Kidney (tissue), 22 donors: ENCODE results near the gene ODC1. TPM values are rescaled to one million over a fixed set of nuclear protein-coding genes. Genes with fewer than 3 reads are reported as not detected.

Experiments used
- DNase-seq, 5 donors: peaks; one replicate each; pipeline ENCODE4 v3.0.0-alpha.2; 2013 to 2020
- FAIRE-seq: peaks from 2 replicates; lab custom pipeline; 2012; peaks lifted over from hg19 to GRCh38; lab: Jason Lieb, UNC
- H3K27ac ChIP-seq, 2 donors: one replicate each; pipeline ENCODE4 v1.7.0; 2013; ENCODE audit warnings: low read depth in 2 of 2, low read length in 2 of 2, inconsistent platforms in 1 of 2
- H3K27me3 ChIP-seq: one replicate; pipeline ENCODE4 v1.7.1; 2013; ENCODE audit warnings: low read length, inconsistent platforms; ENCODE audit not compliant: control insufficient read depth, insufficient read depth
- H3K36me3 ChIP-seq, 3 donors: one replicate each; pipeline versions ENCODE4 v1.7.0 to v1.7.1; 2013; ENCODE audit warnings: low read length in 3 of 3, control low read depth in 1 of 3, inconsistent platforms in 1 of 3; ENCODE audit not compliant: insufficient read depth in 3 of 3, control insufficient read depth in 2 of 3
- H3K4me1 ChIP-seq, 3 donors: one replicate each; pipeline versions ENCODE4 v1.7.0 to v1.7.1; 2013; ENCODE audit warnings: low read length in 3 of 3, inconsistent platforms in 1 of 3, low read depth in 1 of 3; ENCODE audit not compliant: control insufficient read depth in 2 of 3, insufficient read depth in 2 of 3
- H3K4me3 ChIP-seq, 3 donors: one replicate each; pipeline versions ENCODE4 v1.7.0 to v1.8.1; 2013; ENCODE audit warnings: low read length in 3 of 3, control low read depth in 1 of 3, inconsistent platforms in 1 of 3
- H3K9ac ChIP-seq, 3 donors: one replicate each; pipeline versions ENCODE4 v1.7.0 to v1.7.1; 2013; ENCODE audit warnings: low read length in 3 of 3, control low read depth in 1 of 3, inconsistent platforms in 1 of 3
- H3K9me3 ChIP-seq, 3 donors: one replicate each; pipeline versions ENCODE4 v1.7.0 to v1.7.1; 2013; ENCODE audit warnings: low read length in 3 of 3, control low read depth in 1 of 3, inconsistent platforms in 1 of 3; ENCODE audit not compliant: control insufficient read depth in 2 of 3, insufficient read depth in 1 of 3
- intact Hi-C: fragments of 100-400 bp; cut with DNase I; formaldehyde crosslinking; loops from one replicate; pipeline ENCODE4 v1.11.1; 2022
- long read RNA-seq, 10 donors: library from polyadenylated mRNA in 1 of 10; unstranded in 1 of 10; transcript quantifications; one replicate each; pipeline ENCODE4 v2.0.0 and lab custom pipeline, GENCODE V29; 2021 to 2026
- polyA plus RNA-seq: library from polyadenylated mRNA; stranded (reverse); fragments of 350-450 nt; fragmentation: Illumina TruSeq; extraction: RNeasy Lipid Tissue Mini Kit (QIAGEN cat#74804); gene quantifications from one replicate; pipeline ENCODE4 v1.2.3, GENCODE V29; 2014; ENCODE audit warnings: low read depth, low replicate concordance; ENCODE audit not compliant: insufficient read depth
- total RNA-seq: library from RNA; stranded (reverse); fragmentation: NEBNext Ultra II Directional; extraction: Animal tissue kit (Norgen Biotek cat#: 25700); gene quantifications from one replicate; pipeline ENCODE4 v1.2.1, GENCODE V29; 2021
- TF ChIP-seq, protein P1 (sequence below): IDR thresholded peaks from 3 replicates; pipeline ENCODE4 v1.5.1; 2012; ENCODE audit warnings: mild to moderate bottlenecking, moderate library complexity, borderline replicate concordance; ENCODE audit not compliant: insufficient read depth; ENCODE audit errors: extremely low read depth
- donor health status: control.
- donor health status: control.
- donor health status: control.
- donor health status: control.
- donor health status: control.
- donor health status: DM: yes; HTN: yes; CAD: no.
- donor health status: Normal renal cell carcinoma (clear cell type).

The ODC1 gene
- total RNA-seq, result 97.5 TPM
- 94.4 TPM for polyA plus RNA-seq
- long read RNA-seq, donor 1, transcript ODC1-201 (12 exons, 2,653 nt), result major isoform, 121 of 171 reads
- long read RNA-seq, donor 1, partial matches to known transcripts, result 50 of 171 reads
- long read RNA-seq, donor 1, other reads (novel, unspliced or antisense), result 0 of 171 reads
- long read RNA-seq, donor 2, transcript ODC1-201 (12 exons, 2,653 nt), result major isoform, 119 of 207 reads
- long read RNA-seq, donor 2, partial matches to known transcripts, result 88 of 207 reads
- long read RNA-seq, donor 2, other reads (novel, unspliced or antisense), result 0 of 207 reads
- long read RNA-seq, donor 3, transcript ODC1-201 (12 exons, 2,653 nt), result major isoform, 155 of 217 reads
- long read RNA-seq, donor 3, partial matches to known transcripts, result 52 of 217 reads
- long read RNA-seq, donor 3, other reads (novel, unspliced or antisense), result 10 of 217 reads
- long read RNA-seq, donor 4, transcript ODC1-201 (12 exons, 2,653 nt), result major isoform, 40 of 242 reads
- long read RNA-seq, donor 4, partial matches to known transcripts, result 202 of 242 reads
- long read RNA-seq, donor 4, other reads (novel, unspliced or antisense), result 0 of 242 reads
- long read RNA-seq, donor 5, transcript ODC1-201 (12 exons, 2,653 nt), result major isoform, 9 of 9 reads
- long read RNA-seq, donor 5, partial matches to known transcripts, result 0 of 9 reads
- long read RNA-seq, donor 5, other reads (novel, unspliced or antisense), result 0 of 9 reads
- long read RNA-seq, donor 6, transcript ODC1-201 (12 exons, 2,653 nt), result major isoform, 66 of 105 reads
- long read RNA-seq, donor 6, partial matches to known transcripts, result 39 of 105 reads
- long read RNA-seq, donor 6, other reads (novel, unspliced or antisense), result 0 of 105 reads
- long read RNA-seq, donor 7, transcript ODC1-201 (12 exons, 2,653 nt), result major isoform, 157 of 198 reads
- long read RNA-seq, donor 7, partial matches to known transcripts, result 30 of 198 reads
- long read RNA-seq, donor 7, other reads (novel, unspliced or antisense), result 11 of 198 reads
- long read RNA-seq, donor 8, transcript ODC1-201 (12 exons, 2,653 nt), result major isoform, 109 of 152 reads
- long read RNA-seq, donor 8, partial matches to known transcripts, result 43 of 152 reads
- long read RNA-seq, donor 8, other reads (novel, unspliced or antisense), result 0 of 152 reads
- long read RNA-seq, donor 9, transcript ODC1-201 (12 exons, 2,653 nt), result major isoform, 63 of 68 reads
- long read RNA-seq, donor 9, partial matches to known transcripts, result 5 of 68 reads
- long read RNA-seq, donor 9, other reads (novel, unspliced or antisense), result 0 of 68 reads
- long read RNA-seq, donor 10, transcript ODC1-201 (12 exons, 2,653 nt), result major isoform, 115 of 158 reads
- long read RNA-seq, donor 10, partial matches to known transcripts, result 43 of 158 reads
- long read RNA-seq, donor 10, other reads (novel, unspliced or antisense), result 0 of 158 reads

DNA sequence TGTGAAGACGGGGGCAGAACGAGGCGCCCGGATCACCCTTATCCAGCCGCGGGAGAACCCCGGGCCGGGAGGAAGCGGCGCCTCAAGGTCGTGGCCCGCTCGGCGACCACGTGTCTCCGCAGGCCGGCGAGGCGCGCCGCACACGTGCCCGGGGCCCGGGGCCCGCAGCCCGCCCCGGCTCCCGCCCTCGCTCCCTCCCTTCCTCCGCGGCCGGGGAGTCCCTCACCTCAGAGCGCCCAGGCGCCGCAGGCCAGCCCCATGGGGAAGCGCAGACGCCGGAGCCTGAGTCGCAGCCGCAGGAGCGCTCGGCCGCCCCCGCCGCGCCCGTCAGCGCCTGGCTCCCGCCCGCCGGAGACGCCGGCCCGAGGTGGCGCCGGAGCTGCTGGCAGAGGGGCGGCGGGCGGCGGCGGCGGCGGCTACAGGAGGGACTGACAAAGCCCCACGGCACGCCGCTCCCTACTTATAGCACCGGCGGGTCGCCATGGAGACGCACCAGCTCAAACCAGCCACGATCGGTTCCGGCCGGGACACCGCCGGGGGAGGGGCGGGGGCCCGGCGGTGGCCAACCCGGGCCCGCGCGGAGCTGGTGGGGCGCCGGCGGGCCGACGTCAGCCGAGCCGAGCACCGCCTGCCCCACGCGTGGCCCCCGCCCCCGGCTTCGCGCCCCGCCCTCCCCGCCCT lies at the start of gene ODC1:
Gene ODC1, minus strand, starts transcription at position 433 of the 681 bp plus-strand sequence. CDS start 3,295 bp downstream, outside the sequence.
- peak within 1 kb of the TSS; percentile 76 to 87 (median 81) for H3K4me3 ChIP-seq
- H3K27me3 ChIP-seq, result no peaks in the 10 kb centered on the region
- FAIRE-seq (no peak), DNase-seq (peak; percentile 96 to 99 (median 97))
- H3K9ac ChIP-seq, result peak within 1 kb of the TSS; percentile 45 to 84 (median 81)
- H3K27ac ChIP-seq, result peak within 1 kb of the TSS; percentile 94
- no peaks in the 10 kb centered on the region for H3K9me3 ChIP-seq
- intact Hi-C loops, result no loop called here
- H3K4me1 ChIP-seq, result peaks cover 2 to 11% (median 10%) of the 10 kb centered on the region in 3 donors
- TF ChIP-seq, protein P1, sequence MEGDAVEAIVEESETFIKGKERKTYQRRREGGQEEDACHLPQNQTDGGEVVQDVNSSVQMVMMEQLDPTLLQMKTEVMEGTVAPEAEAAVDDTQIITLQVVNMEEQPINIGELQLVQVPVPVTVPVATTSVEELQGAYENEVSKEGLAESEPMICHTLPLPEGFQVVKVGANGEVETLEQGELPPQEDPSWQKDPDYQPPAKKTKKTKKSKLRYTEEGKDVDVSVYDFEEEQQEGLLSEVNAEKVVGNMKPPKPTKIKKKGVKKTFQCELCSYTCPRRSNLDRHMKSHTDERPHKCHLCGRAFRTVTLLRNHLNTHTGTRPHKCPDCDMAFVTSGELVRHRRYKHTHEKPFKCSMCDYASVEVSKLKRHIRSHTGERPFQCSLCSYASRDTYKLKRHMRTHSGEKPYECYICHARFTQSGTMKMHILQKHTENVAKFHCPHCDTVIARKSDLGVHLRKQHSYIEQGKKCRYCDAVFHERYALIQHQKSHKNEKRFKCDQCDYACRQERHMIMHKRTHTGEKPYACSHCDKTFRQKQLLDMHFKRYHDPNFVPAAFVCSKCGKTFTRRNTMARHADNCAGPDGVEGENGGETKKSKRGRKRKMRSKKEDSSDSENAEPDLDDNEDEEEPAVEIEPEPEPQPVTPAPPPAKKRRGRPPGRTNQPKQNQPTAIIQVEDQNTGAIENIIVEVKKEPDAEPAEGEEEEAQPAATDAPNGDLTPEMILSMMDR, result no peak
- peaks cover 12 to 19% (median 14%) of the 10 kb centered on the region in 3 donors for H3K36me3 ChIP-seq

DNA sequence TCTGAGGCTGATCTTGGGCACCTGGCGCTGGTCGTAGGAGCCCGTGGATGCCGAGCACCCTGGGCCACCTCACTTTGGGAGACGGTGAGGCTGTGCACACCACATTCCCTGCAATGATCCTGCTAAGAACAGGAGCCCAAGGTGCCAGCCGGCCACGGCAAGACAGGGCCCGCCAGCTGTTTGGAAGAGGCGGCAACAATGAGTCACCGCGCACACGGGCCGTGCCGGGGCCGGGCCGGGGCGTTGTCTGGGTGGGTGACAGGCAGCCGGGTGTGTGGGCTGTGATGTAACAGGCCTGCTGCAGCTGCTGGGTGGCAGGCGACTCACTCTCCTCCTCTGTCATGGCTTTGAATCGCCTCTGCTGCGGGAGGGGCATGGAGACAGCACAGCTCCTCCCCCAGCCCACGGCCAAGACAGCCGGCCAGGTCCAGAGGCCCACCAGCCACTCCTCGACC lies 49.7 kb upstream of the ODC1 start:
- Histone ChIP-seq H3K9ac (no peak overlapping the region), H3K36me3 (no peaks in the 10 kb centered on the region), H3K27me3 (no peaks in the 10 kb centered on the region), H3K27ac (no peak overlapping the region), H3K9me3 (no peaks in the 10 kb centered on the region), H3K4me1 (peaks cover 0 to 7% (median 0%) of the 10 kb centered on the region in 3 donors), H3K4me3 (no peak overlapping the region)
- peak in 3 of 5 donors; percentile 53 to 91 (median 77) for DNase-seq
- TF ChIP-seq, protein P1, result no peak
- intact Hi-C loops, result no loop called here
- FAIRE-seq, result no peak

DNA sequence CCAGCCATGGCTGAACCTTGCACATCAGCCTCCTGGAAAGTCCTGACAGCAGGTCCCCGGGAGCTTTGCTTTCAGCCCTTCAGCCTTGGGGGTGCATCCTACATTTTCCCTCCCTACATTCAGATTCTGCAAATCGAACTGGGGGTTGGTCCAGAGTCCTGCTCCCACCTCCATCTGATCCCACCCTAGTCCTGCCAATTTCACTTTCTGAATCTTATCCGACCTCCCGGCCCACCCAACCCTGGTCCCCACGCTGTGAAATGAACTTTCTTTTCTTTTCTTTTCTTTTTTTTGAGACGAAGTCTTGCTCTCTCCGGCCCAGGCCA lies 47.8 kb upstream of the ODC1 start:
- no peaks in the 10 kb centered on the region for H3K27me3 ChIP-seq
- peaks cover 0 to 9% (median 0%) of the 10 kb centered on the region in 3 donors for H3K4me1 ChIP-seq
- no peak overlapping the region for H3K4me3 ChIP-seq
- H3K36me3 ChIP-seq, result no peaks in the 10 kb centered on the region
- intact Hi-C loops, result no loop called here
- TF ChIP-seq, protein P1, result no peak
- H3K9me3 ChIP-seq, result no peaks in the 10 kb centered on the region
- no peak overlapping the region for H3K9ac ChIP-seq
- DNase-seq (no peak), FAIRE-seq (no peak)
- H3K27ac ChIP-seq, result no peak overlapping the region
